Skin of body (tissue), 2 donors: ENCODE data around the gene FMR1. TPM values are rescaled to one million over a fixed set of nuclear protein-coding genes. Genes with fewer than 3 reads are reported as not detected.

Experiments
- small RNA-seq: library from RNA; depleted of rRNA; stranded (forward); fragments of <200 nt; gene quantifications from one replicate; pipeline ENCODE3, GENCODE V24; 2014; ENCODE audit warnings: low replicate concordance
- total RNA-seq: library from RNA; depleted of rRNA; stranded (reverse); fragments of >200 nt; gene quantifications from one replicate; pipeline ENCODE4 v1.2.3, GENCODE V29; 2014

The FMR1 gene
- total RNA-seq, 1 donor from 2014 or later = 60.0 TPM

Small RNA genes within 50 kb of the gene (small RNA-seq; reads per million reads assigned to genes)
- gene RF02118 = not detected

Other genes starting within 250 kb of the FMR1 start
- gene FMR1NB, start 69.4 kb downstream of the FMR1 start, total RNA-seq = not detected